ENCODE results near the gene ALG3.

ALG3 gene

GRCh38 chr3:184261854-184262763, 13.3 kb upstream of the ALG3 start:
- peak overlapping the region; percentile 45 for H3K4me3 ChIP-seq (replicated peaks; ENCODE audit: low read depth, low read length)
- DNase-seq (ENCODE audit: extremely low read depth, insufficient read length), result no peak
- no peak for TF ChIP-seq CTCF (IDR thresholded peaks at IDR 0.05; ENCODE audit: insufficient read depth, low read length, poor library complexity, severe bottlenecking)
- peaks cover 3% of the 10 kb centered on the region; the same call in 1 of the 2 replicates for H3K27me3 ChIP-seq (replicated peaks; ENCODE audit: control insufficient read depth, insufficient read depth, low read length)
- no peaks in the 10 kb centered on the region for H3K36me3 ChIP-seq (ENCODE audit: control insufficient read depth, insufficient read depth, low read length)

GRCh38 chr3:184261270-184261853, 12.6 kb upstream of the ALG3 start, which contains the start of gene CAMK2N2:
Gene CAMK2N2 (minus strand): TSS chr3:184261553. CDS start chr3:184261285, 268 bp downstream.
- DNase-seq (ENCODE audit: extremely low read depth, insufficient read length), result no peak
- no peak for TF ChIP-seq CTCF (IDR thresholded peaks at IDR 0.05; ENCODE audit: insufficient read depth, low read length, poor library complexity, severe bottlenecking)
- H3K4me3 ChIP-seq (replicated peaks; ENCODE audit: low read depth, low read length), result peak within 1 kb of the TSS; percentile 45
- no peaks in the 10 kb centered on the region for H3K36me3 ChIP-seq (ENCODE audit: control insufficient read depth, insufficient read depth, low read length)
- peaks cover 3% of the 10 kb centered on the region; the same call in 1 of the 2 replicates for H3K27me3 ChIP-seq (replicated peaks; ENCODE audit: control insufficient read depth, insufficient read depth, low read length)

GRCh38 chr3:184260724-184261269, 12.0 kb upstream of the ALG3 start:
- peak overlapping the region; percentile 45 for H3K4me3 ChIP-seq (replicated peaks; ENCODE audit: low read depth, low read length)
- no peak for TF ChIP-seq CTCF (IDR thresholded peaks at IDR 0.05; ENCODE audit: insufficient read depth, low read length, poor library complexity, severe bottlenecking)
- no peak for DNase-seq (ENCODE audit: extremely low read depth, insufficient read length)
- H3K27me3 ChIP-seq (replicated peaks; ENCODE audit: control insufficient read depth, insufficient read depth, low read length), result peaks cover 3% of the 10 kb centered on the region; the same call in 1 of the 2 replicates
- no peaks in the 10 kb centered on the region for H3K36me3 ChIP-seq (ENCODE audit: control insufficient read depth, insufficient read depth, low read length)

GRCh38 chr3:184259878-184260723, 11.3 kb upstream of the ALG3 start:
- no peak for DNase-seq (ENCODE audit: extremely low read depth, insufficient read length)
- no peak for TF ChIP-seq CTCF (IDR thresholded peaks at IDR 0.05; ENCODE audit: insufficient read depth, low read length, poor library complexity, severe bottlenecking)
- Histone ChIP-seq H3K4me3 (replicated peaks; ENCODE audit: low read depth, low read length) (no peak overlapping the region), H3K36me3 (ENCODE audit: control insufficient read depth, insufficient read depth, low read length) (no peaks in the 10 kb centered on the region), H3K27me3 (replicated peaks; ENCODE audit: control insufficient read depth, insufficient read depth, low read length) (peaks cover 3% of the 10 kb centered on the region; the same call in 1 of the 2 replicates)

- TF ChIP-seq CTCF (IDR thresholded peaks at IDR 0.05; ENCODE audit: insufficient read depth, low read length, poor library complexity, severe bottlenecking), result no peak
- H3K27me3 ChIP-seq (replicated peaks; ENCODE audit: control insufficient read depth, insufficient read depth, low read length), result peaks cover 3% of the 10 kb centered on the region; the same call in 1 of the 2 replicates
- DNase-seq (ENCODE audit: extremely low read depth, insufficient read length), result no peak
- no peaks in the 10 kb centered on the region for H3K36me3 ChIP-seq (ENCODE audit: control insufficient read depth, insufficient read depth, low read length)
- no peak overlapping the region for H3K4me3 ChIP-seq (replicated peaks; ENCODE audit: low read depth, low read length)
Observed at GRCh38 chr3:184259396-184259877, 10.7 kb upstream of the ALG3 start.

All from GM06990 (cell line).